ENCODE results near the gene RTRAF. TPM values are rescaled to one million over a fixed set of nuclear protein-coding genes. Genes with fewer than 3 reads are reported as not detected.

Gene RTRAF
- total RNA-seq, 1 experiment from 2014 or later: 350 TPM

- no peaks in the 10 kb centered on the region for H3K27me3 ChIP-seq (ENCODE audit: insufficient read depth, low read length)
- no CpG with 5 or more reads among the region's 2 CpGs for WGBS (ENCODE audit: extremely low coverage, insufficient read length, low lambda C conversion rate)
Measured at GRCh38 chr14:51950007-51950406, 39.3 kb upstream of the RTRAF start.

More at GRCh38 chr14:51950007-51950406, 39.3 kb upstream of the RTRAF start:
- Mint-ChIP-seq H3K36me3 (ENCODE audit: insufficient read depth in 1 of 3, low read depth in 3 of 3) (peaks cover 0 to 3% (median 0%) of the 10 kb centered on the region in 3 experiments; a peak in 1 of 7 replicates), H3K27ac (no peak overlapping the region), H3K27me3 (ENCODE audit: low read depth) (no peaks in the 10 kb centered on the region), H3K4me1 (no peaks in the 10 kb centered on the region), H3K4me3 (no peak overlapping the region), H3K9me3 (peaks cover 4 to 6% of the 10 kb centered on the region in 2 experiments; a peak in 2 of 5 replicates)
- Histone ChIP-seq H3K4ac (ENCODE audit: low read depth, low read length) (no peak overlapping the region), H3K9me3 (ENCODE audit: control insufficient read depth, low read depth, low read length) (no peaks in the 10 kb centered on the region), H3K18ac (ENCODE audit: insufficient read length, low read depth, low read length) (no peak overlapping the region), H3K27ac (ENCODE audit: insufficient read length, low read depth, low read length) (no peak overlapping the region), H3K9ac (ENCODE audit: extremely low read depth, insufficient read length, low read length) (no peak overlapping the region), H3K14ac (ENCODE audit: insufficient read depth, low read length) (no peak overlapping the region), H3K79me1 (ENCODE audit: insufficient read depth, low read depth, low read length, poor library complexity, severe bottlenecking) (no peaks in the 10 kb centered on the region), H3T11ph (ENCODE audit: low read length) (no peak overlapping the region), H4K91ac (ENCODE audit: insufficient read length, low read depth, low read length) (no peak overlapping the region), H2BK5ac (ENCODE audit: insufficient read length, low read length) (no peak overlapping the region), H4K20me1 (ENCODE audit: control insufficient read depth, insufficient read depth, insufficient read length) (no peaks in the 10 kb centered on the region), H4K8ac (replicated peaks; ENCODE audit: insufficient read length, low read depth, low read length) (no peak overlapping the region), H3K56ac (ENCODE audit: insufficient read length, low read depth, low read length) (no peak overlapping the region), H3K23ac (ENCODE audit: insufficient read length, low read depth, low read length) (no peak overlapping the region), H2BK20ac (ENCODE audit: low read depth, low read length, poor library complexity, severe bottlenecking) (no peak overlapping the region), H4K5ac (ENCODE audit: insufficient read length, low read depth, low read length) (no peak overlapping the region), H2BK120ac (ENCODE audit: low read depth, low read length, poor library complexity, severe bottlenecking) (no peak overlapping the region), H3K4me1 (ENCODE audit: insufficient read depth, low read length) (no peaks in the 10 kb centered on the region), H3K79me2 (ENCODE audit: insufficient read depth, low read length) (no peaks in the 10 kb centered on the region), H3K23me2 (ENCODE audit: insufficient read length, low read depth, low read length, poor library complexity, severe bottlenecking) (no peaks in the 10 kb centered on the region), H3K4me2 (ENCODE audit: insufficient read depth, insufficient read length, low read length) (no peak overlapping the region), H2AK5ac (ENCODE audit: insufficient read length, low read length) (no peak overlapping the region), H2BK15ac (ENCODE audit: low read depth, low read length) (no peak overlapping the region), H2BK12ac (ENCODE audit: insufficient read length, low read depth, low read length) (no peak overlapping the region), H2AFZ (ENCODE audit: low read length) (no peak overlapping the region)
- DNase-seq: no peak
- TF ChIP-seq CTCF (conservative IDR thresholded peaks at IDR 0.05): no peak
